Endothelial cell (in vitro differentiated cells): ENCODE results near the gene VCL. TPM values are rescaled to one million over a fixed set of nuclear protein-coding genes. Genes with fewer than 3 reads are reported as not detected.

ENCODE experiments used
- DNase-seq: peaks from one replicate; pipeline ENCODE4 v3.0.0; 2021; ENCODE audit warnings: low spot score
- H3K27ac Mint-ChIP-seq: one replicate; pipeline ENCODE4 v1.8.0; 2021; ENCODE audit warnings: mixed read lengths, inconsistent platforms; ENCODE audit not compliant: unreplicated experiment
- H3K27me3 Mint-ChIP-seq: one replicate; pipeline ENCODE4 v1.8.0; 2021; ENCODE audit warnings: mild to moderate bottlenecking, moderate library complexity, mixed read lengths, inconsistent platforms; ENCODE audit not compliant: unreplicated experiment
- H3K36me3 Mint-ChIP-seq: one replicate; pipeline ENCODE4 v1.8.0; 2021; ENCODE audit warnings: mild to moderate bottlenecking, low read depth, mixed read lengths, inconsistent platforms; ENCODE audit not compliant: unreplicated experiment
- H3K4me1 Mint-ChIP-seq: one replicate; pipeline ENCODE4 v1.8.0; 2021; ENCODE audit warnings: mild to moderate bottlenecking, mixed read lengths, inconsistent platforms; ENCODE audit not compliant: unreplicated experiment
- H3K4me3 Mint-ChIP-seq: one replicate; pipeline ENCODE4 v1.8.0; 2021; ENCODE audit warnings: mild to moderate bottlenecking, mixed read lengths, inconsistent platforms; ENCODE audit not compliant: unreplicated experiment
- H3K9me3 Mint-ChIP-seq: one replicate; pipeline ENCODE4 v1.8.0; 2021; ENCODE audit warnings: mixed read lengths, inconsistent platforms; ENCODE audit not compliant: unreplicated experiment
- total RNA-seq: library from RNA; stranded (reverse); fragmentation: NEBNext Ultra II Directional; extraction: Animal tissue kit (Norgen Biotek cat#: 25700); gene quantifications from one replicate; pipeline ENCODE4 v1.2.1, GENCODE V29; 2021; ENCODE audit not compliant: unreplicated experiment
- TF ChIP-seq, protein P1 (sequence below): fragments of 200-600 bp; sonication (generic); IDR thresholded peaks from one replicate; pipeline ENCODE4 v1.5.0; 2021; ENCODE audit warnings: antibody characterized with exemption; ENCODE audit not compliant: unreplicated experiment

Gene VCL
- total RNA-seq, 1 donor from 2014 or later: 200 TPM

DNA sequence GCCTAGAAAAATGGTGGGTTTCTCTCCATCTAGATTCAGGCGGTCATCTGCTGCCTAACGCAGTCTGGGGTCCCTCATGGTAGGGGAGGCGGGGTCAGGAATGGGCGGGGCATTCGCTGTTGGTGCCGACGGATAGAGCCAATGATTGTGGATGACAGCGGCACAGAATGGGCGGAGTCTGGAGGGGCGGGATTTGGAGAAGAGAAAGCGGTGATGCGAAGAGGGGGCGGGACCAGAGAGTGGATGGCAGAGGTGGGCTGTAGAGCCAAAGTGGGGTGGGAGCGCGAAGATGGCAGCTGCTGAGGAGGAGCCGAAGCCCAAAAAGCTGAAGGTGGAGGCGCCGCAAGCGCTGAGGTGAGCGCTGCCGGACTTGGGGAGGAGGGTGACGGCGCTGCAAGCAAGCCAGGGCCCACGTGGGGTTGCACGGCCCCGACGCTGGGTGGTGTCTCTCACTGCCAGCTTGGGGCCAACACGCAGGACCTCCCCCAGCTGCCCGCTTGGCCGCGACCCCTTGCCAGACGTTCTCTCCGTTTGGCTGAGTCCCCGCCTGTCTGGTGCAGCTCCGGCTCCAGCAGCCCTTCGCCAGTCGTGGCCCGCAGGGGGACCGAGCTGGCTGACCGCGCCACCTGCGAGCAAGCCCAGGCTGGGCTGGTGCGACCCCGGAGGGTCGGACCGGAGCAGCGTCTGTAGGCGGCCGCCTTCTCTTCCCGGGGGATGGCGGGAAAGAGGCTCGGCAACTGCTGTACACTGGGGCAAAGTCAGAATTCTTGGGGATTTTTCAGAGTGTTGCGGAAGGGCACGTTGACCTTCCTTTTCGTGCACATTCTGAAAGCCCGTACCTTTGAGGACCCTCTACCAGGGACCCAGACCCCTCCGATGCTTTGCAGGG is 153.3 kb downstream of the VCL start, which contains the start of gene ADK:
ADK (plus strand) TSS at position 232 of the 889 bp plus-strand sequence; CDS start at position 290, 58 bp downstream.
- H3K4me1 Mint-ChIP-seq: peaks cover 5% of the 10 kb centered on the region
- H3K9me3 Mint-ChIP-seq: no peaks in the 10 kb centered on the region
- H3K27ac Mint-ChIP-seq: peak within 1 kb of the TSS; percentile 53
- TF ChIP-seq, protein P1, sequence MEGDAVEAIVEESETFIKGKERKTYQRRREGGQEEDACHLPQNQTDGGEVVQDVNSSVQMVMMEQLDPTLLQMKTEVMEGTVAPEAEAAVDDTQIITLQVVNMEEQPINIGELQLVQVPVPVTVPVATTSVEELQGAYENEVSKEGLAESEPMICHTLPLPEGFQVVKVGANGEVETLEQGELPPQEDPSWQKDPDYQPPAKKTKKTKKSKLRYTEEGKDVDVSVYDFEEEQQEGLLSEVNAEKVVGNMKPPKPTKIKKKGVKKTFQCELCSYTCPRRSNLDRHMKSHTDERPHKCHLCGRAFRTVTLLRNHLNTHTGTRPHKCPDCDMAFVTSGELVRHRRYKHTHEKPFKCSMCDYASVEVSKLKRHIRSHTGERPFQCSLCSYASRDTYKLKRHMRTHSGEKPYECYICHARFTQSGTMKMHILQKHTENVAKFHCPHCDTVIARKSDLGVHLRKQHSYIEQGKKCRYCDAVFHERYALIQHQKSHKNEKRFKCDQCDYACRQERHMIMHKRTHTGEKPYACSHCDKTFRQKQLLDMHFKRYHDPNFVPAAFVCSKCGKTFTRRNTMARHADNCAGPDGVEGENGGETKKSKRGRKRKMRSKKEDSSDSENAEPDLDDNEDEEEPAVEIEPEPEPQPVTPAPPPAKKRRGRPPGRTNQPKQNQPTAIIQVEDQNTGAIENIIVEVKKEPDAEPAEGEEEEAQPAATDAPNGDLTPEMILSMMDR: no peak
- no peaks in the 10 kb centered on the region for H3K27me3 Mint-ChIP-seq
- H3K36me3 Mint-ChIP-seq: no peaks in the 10 kb centered on the region
- no peak within 1 kb of the TSS for H3K4me3 Mint-ChIP-seq
- peak; percentile 98 for DNase-seq

DNA sequence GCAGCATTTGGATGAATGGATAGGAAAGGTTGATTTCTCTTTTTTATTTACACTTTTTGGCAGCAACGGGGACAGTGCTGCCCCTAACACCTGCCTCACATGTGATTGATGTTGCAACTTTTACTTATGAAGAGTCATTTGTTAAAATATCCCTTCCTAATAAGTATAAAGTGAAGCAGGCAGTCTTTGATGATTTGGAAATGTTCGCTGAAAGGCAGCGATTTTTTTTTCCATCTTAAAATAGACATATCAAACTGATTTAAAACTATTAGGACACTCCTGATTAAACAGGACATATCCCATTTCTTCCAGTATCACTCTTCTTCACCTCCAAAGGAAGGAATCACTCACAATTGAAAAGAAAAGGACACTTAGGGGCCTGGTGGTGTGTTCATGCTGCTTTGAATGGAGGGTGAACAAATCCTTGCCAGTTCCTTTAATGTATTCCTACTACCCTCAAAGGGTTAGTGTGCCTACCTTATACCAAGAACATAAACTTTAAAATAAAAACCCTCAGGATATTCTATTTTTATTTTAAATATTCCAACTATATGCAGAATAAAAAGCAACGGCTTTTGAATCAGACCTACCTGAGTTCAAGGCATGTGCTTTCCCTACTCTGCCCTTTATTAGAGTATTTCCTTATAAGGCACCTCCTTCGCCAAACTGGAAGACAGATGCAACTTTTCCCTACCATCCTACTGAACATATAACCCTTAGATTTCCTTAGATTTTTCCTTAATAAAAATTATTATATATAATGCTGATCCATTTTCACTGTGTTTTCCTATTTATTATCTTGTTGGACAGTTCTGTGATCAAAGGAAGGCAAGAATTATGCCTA is 154.2 kb downstream of the VCL start:
- no peaks in the 10 kb centered on the region for H3K36me3 Mint-ChIP-seq
- no peaks in the 10 kb centered on the region for H3K9me3 Mint-ChIP-seq
- no peaks in the 10 kb centered on the region for H3K27me3 Mint-ChIP-seq
- peak overlapping the region; percentile 53 for H3K27ac Mint-ChIP-seq
- no peak for DNase-seq
- H3K4me1 Mint-ChIP-seq: peaks cover 5% of the 10 kb centered on the region
- H3K4me3 Mint-ChIP-seq: no peak overlapping the region
- TF ChIP-seq, protein P1: no peak

DNA sequence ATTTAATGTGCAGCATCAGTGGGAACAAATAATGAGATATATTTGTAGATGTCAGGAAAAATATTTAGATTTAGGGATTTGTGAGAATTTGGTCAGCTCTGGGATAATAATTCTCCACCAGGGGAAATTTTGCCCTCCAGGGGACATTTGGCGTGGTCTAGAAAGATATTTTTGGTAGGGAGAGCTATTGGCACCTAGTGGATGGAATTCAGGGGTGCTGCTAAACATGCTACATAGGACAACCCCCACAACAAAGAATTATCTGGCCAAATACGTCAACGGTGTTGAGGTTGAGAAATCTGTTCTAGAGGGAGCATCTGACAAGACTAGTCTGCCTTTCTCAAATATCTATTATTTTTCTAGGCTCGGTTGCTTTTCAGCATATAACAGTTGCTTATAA is 155.2 kb downstream of the VCL start:
- Mint-ChIP-seq H3K27ac (peak overlapping the region; percentile 32), H3K27me3 (no peaks in the 10 kb centered on the region), H3K36me3 (no peaks in the 10 kb centered on the region), H3K9me3 (no peaks in the 10 kb centered on the region), H3K4me1 (peaks cover 5% of the 10 kb centered on the region), H3K4me3 (no peak overlapping the region)
- TF ChIP-seq, protein P1: peak; percentile 68
- no peak for DNase-seq

DNA sequence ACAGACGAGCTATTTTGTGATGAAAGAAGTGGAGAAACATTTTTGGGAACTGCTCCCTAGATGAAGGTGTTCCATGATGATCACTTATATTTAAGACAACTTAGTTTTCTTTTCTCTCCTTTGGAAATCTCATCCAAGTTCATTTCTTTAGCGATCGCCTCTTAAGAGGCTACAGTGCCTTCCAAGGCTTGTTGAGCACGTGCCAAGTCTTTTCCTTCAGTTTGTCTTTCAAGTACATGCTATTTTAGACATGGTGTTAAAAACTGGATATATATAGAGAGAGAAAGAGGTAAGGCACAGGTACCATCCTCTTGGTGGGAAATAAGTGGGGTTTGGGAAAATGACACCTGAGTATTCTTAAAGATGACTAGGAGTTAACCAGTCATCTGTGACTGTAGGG is 155.8 kb downstream of the VCL start:
- DNase-seq: no peak
- Mint-ChIP-seq H3K36me3 (no peaks in the 10 kb centered on the region), H3K4me1 (peaks cover 5% of the 10 kb centered on the region), H3K27ac (no peak overlapping the region), H3K4me3 (no peak overlapping the region), H3K9me3 (no peaks in the 10 kb centered on the region), H3K27me3 (no peaks in the 10 kb centered on the region)
- TF ChIP-seq, protein P1: no peak
